IMR-90 (cell line): ENCODE data around the gene LIN37. TPM values are rescaled to one million over a fixed set of nuclear protein-coding genes. Genes with fewer than 3 reads are reported as not detected.
A peak's percentile ranks its signal among the peaks of the same experiment; 100 is the strongest.

Experiments used
- ATAC-seq: fragments of 200-7000 bp; cut with Tn5 transposase; 2 replicates; pipeline ENCODE4 v1.9.1; 2020; ENCODE audit warnings: low read depth, mild to moderate bottlenecking, moderate library complexity
- BruUV-seq: library from RNA; stranded (reverse); fragments of 400-500 nt; replicated peaks from 2 replicates; lab custom pipeline; 2021; lab: Mats Ljungman, UMichigan
- CTCF ChIA-PET: fragments of 300-600 bp; formaldehyde crosslinking; extraction: SDS; loops from one replicate; lab custom pipeline; 2021; ENCODE audit warnings: antibody characterized with exemption; lab: Yijun Ruan, JAX
- POLR2A ChIA-PET: fragments of 300-600 bp; sonication (Branson Sonifier 250); formaldehyde crosslinking; loops from one replicate; lab custom pipeline; 2022; ENCODE audit warnings: antibody characterized with exemption; ENCODE audit not compliant: unreplicated experiment; lab: Charles Lee
- DNase-seq: peaks from one replicate; pipeline ENCODE4 v3.0.0; 2013
- H2AFZ ChIP-seq: replicated peaks from 2 replicates; pipeline ENCODE3; 2013; ENCODE audit warnings: low read length, mild to moderate bottlenecking; ENCODE audit not compliant: poor library complexity
- H2AK5ac ChIP-seq: 2 replicates; pipeline ENCODE4 v1.6.1; 2013; ENCODE audit warnings: low read depth, low read length, inconsistent platforms
- H2AK9ac ChIP-seq: replicated peaks from 2 replicates; pipeline ENCODE3; 2013; ENCODE audit warnings: mild to moderate bottlenecking, low read depth, low read length, moderate library complexity; ENCODE audit not compliant: poor library complexity
- H2BK120ac ChIP-seq: 2 replicates; pipeline ENCODE4 v1.6.1; 2013; ENCODE audit warnings: low read depth, low read length, inconsistent platforms
- H2BK15ac ChIP-seq: 3 replicates; pipeline ENCODE4 v1.6.1; 2013; ENCODE audit warnings: low read depth, low read length, inconsistent platforms
- H2BK20ac ChIP-seq: 2 replicates; pipeline ENCODE4 v1.6.1; 2013; ENCODE audit warnings: low read depth, mild to moderate bottlenecking, inconsistent platforms, low read length, moderate library complexity
- H2BK5ac ChIP-seq: 2 replicates; pipeline ENCODE4 v1.6.1; 2013; ENCODE audit warnings: mild to moderate bottlenecking, low read depth, low read length, inconsistent platforms; ENCODE audit not compliant: poor library complexity, severe bottlenecking
- H3K14ac ChIP-seq: replicated peaks from 2 replicates; pipeline ENCODE4 v1.6.1; 2013; ENCODE audit warnings: low read depth, low read length, inconsistent platforms
- H3K18ac ChIP-seq: 2 replicates; pipeline ENCODE4 v1.6.1; 2013; ENCODE audit warnings: low read depth, low read length, control low read depth
- H3K23ac ChIP-seq: 2 replicates; pipeline ENCODE4 v1.6.1; 2013; ENCODE audit warnings: low read depth, low read length, inconsistent platforms
- H3K27ac ChIP-seq: 2 replicates; pipeline ENCODE4 v1.5.1; 2013; ENCODE audit warnings: mild to moderate bottlenecking, control low read depth, low read length; ENCODE audit not compliant: insufficient read depth
- H3K27me3 ChIP-seq: 2 replicates; pipeline ENCODE4 v1.6.1; 2013; ENCODE audit warnings: low read length; ENCODE audit not compliant: control insufficient read depth, insufficient read depth
- H3K36me3 ChIP-seq: 2 replicates; pipeline ENCODE4 v1.6.1; 2013; ENCODE audit warnings: low read length, mixed read lengths; ENCODE audit not compliant: control insufficient read depth, insufficient read depth
- H3K4ac ChIP-seq: 2 replicates; pipeline ENCODE4 v1.6.1; 2013; ENCODE audit warnings: low read depth, low read length, inconsistent platforms
- H3K4me1 ChIP-seq: 2 replicates; pipeline ENCODE4 v1.6.1; 2013; ENCODE audit warnings: low read length, mixed read lengths; ENCODE audit not compliant: control insufficient read depth, insufficient read depth
- H3K4me2 ChIP-seq: 2 replicates; pipeline ENCODE4 v1.6.1; 2013; ENCODE audit warnings: low read depth, mild to moderate bottlenecking, control low read depth, low read length, moderate library complexity
- H3K4me3 ChIP-seq: 2 replicates; pipeline ENCODE4 v1.5.1; 2013; ENCODE audit warnings: low read depth, mild to moderate bottlenecking, control low read depth, low read length, moderate library complexity; ENCODE audit not compliant: insufficient read depth
- H3K56ac ChIP-seq: 2 replicates; pipeline ENCODE4 v1.6.1; 2013; ENCODE audit warnings: low read length, inconsistent platforms; ENCODE audit not compliant: insufficient read depth; ENCODE audit errors: extremely low read depth
- H3K79me1 ChIP-seq, 2 experiments: 2 replicates each; pipeline ENCODE4 v1.6.1; 2013; ENCODE audit warnings: low read length in 2 of 2, inconsistent platforms in 1 of 2, low read depth in 1 of 2
- H3K9ac ChIP-seq: 2 replicates; pipeline ENCODE4 v1.6.1; 2013; ENCODE audit warnings: low read depth, low read length, control low read depth
- H3K9me1 ChIP-seq: 2 replicates; pipeline ENCODE4 v1.6.1; 2013; ENCODE audit warnings: low read length, inconsistent platforms; ENCODE audit not compliant: insufficient read depth
- H3K9me3 ChIP-seq: 2 replicates; pipeline ENCODE4 v1.6.1; 2013; ENCODE audit warnings: low read length; ENCODE audit not compliant: control insufficient read depth, insufficient read depth
- H4K20me1 ChIP-seq: 2 replicates; pipeline ENCODE4 v1.6.1; 2013; ENCODE audit warnings: low read length, inconsistent platforms; ENCODE audit not compliant: insufficient read depth
- H4K5ac ChIP-seq: 2 replicates; pipeline ENCODE4 v1.6.1; 2013; ENCODE audit warnings: mild to moderate bottlenecking, low read depth, low read length, control low read depth
- H4K8ac ChIP-seq, 2 experiments: 2 replicates each; pipeline ENCODE4 v1.6.1; 2013; ENCODE audit warnings: low read depth in 2 of 2, low read length in 2 of 2, control low read depth in 1 of 2, inconsistent platforms in 1 of 2
- H4K91ac ChIP-seq: 2 replicates; pipeline ENCODE4 v1.6.1; 2013; ENCODE audit warnings: low read depth, low read length, inconsistent platforms; ENCODE audit not compliant: insufficient read depth
- FOS ChIP-seq: fragments of 150-350 bp; IDR thresholded peaks from 2 replicates; pipeline ENCODE4 v1.6.1; 2016; ENCODE audit warnings: low read depth, low read length
- RAD21 ChIP-seq: IDR thresholded peaks from 2 replicates; pipeline ENCODE4 v1.6.1; 2012; ENCODE audit warnings: low read length, improper control_type of control experiment
- SMC3 ChIP-seq: fragments of 150-350 bp; IDR thresholded peaks from 2 replicates; pipeline ENCODE4 v1.6.1; 2016; ENCODE audit warnings: low read depth, mild to moderate bottlenecking, antibody characterized with exemption, low read length, moderate library complexity
- WGBS, 2 experiments: methylation state at CpG; one replicate each; pipeline versions ENCODE4 v1.1.5 to v1.1.7; 2013; ENCODE audit warnings: missing lambda C conversion rate in 2 of 2; ENCODE audit not compliant: insufficient read length in 1 of 2; ENCODE audit errors: extremely low coverage in 2 of 2; 5-methylcytosine and 5-hydroxymethylcytosine counted together
- dilution Hi-C: fragments of 300-500 bp; cut with HindIII; formaldehyde crosslinking; loops from one replicate; pipeline ENCODE4 v1.14.3; 2018; ENCODE audit warnings: low sequenced_read_pairs; ENCODE audit not compliant: unreplicated experiment
- in situ Hi-C: fragments of 300-500 bp; cut with MboI; formaldehyde crosslinking; loops from 3 replicates; pipeline ENCODE4 v1.14.3; 2019; ENCODE audit warnings: low sequenced_read_pairs, inconsistent platforms, mixed read lengths
- intact Hi-C: fragments of 100-400 bp; cut with micrococcal nuclease; formaldehyde crosslinking; loops from 2 replicates; pipeline ENCODE4 v1.10.0; 2022
- polyA plus RNA-seq, 3 experiments: library from polyadenylated mRNA; depleted of rRNA; stranded (reverse); fragments of >200 nt; gene quantifications; 2 replicates each; pipeline ENCODE4 v1.2.3, GENCODE V29; 2012; ENCODE audit warnings: low replicate concordance in 1 of 3
- total RNA-seq: library from RNA; depleted of rRNA; stranded (reverse); fragments of >200 nt; gene quantifications from 2 replicates; pipeline ENCODE4 v1.2.3, GENCODE V29; 2012

Gene LIN37
- total and polyA plus RNA-seq, 2 of the 4 experiments (the other 2 are of a cell fraction), result 12.7 to 23.1 TPM

GRCh38 chr19:35719402-35720162 is 28.8 kb upstream of the LIN37 start:
- peak overlapping the region; percentile 94 for H3K9ac ChIP-seq
- H3K4ac ChIP-seq, result no peak overlapping the region
- dilution Hi-C loops (no loop called here), intact Hi-C loops (no loop called here), in situ Hi-C loops (loop anchor here (5.0 kb wide), 1 partner anchor 172 kb away; the partner anchor contains the start of gene TMEM147)
- POLR2A ChIA-PET, result no interaction called here
- H4K91ac ChIP-seq, result no peak overlapping the region
- H3K4me1 ChIP-seq, result peaks cover 14% of the 10 kb centered on the region
- H3K27me3 ChIP-seq, result no peaks in the 10 kb centered on the region
- peaks cover 37% of the 10 kb centered on the region for H3K36me3 ChIP-seq
- no peak overlapping the region for H2BK15ac ChIP-seq
- BruUV-seq, result no TSS peak
- no peak overlapping the region for H4K8ac ChIP-seq
- H3K4me3 ChIP-seq, result no peak overlapping the region
- H3K9me1 ChIP-seq, result no peaks in the 10 kb centered on the region; the same call in 1 of the 2 replicates
- no peak overlapping the region for H3K14ac ChIP-seq
- H2AFZ ChIP-seq, result no peak overlapping the region
- H3K56ac ChIP-seq, result no peak overlapping the region; the same call in 1 of the 2 replicates
- H3K4me2 ChIP-seq, result peak overlapping the region; percentile 91
- H2AK5ac ChIP-seq, result no peak overlapping the region
- no peak overlapping the region for H3K18ac ChIP-seq
- DNase-seq, result no peak
- H2BK120ac ChIP-seq, result no peak overlapping the region
- CTCF ChIA-PET, result interaction anchor here (0.9 kb wide), 1 partner anchor 14 kb away, joined by 3 read pairs; no protein-coding TSS in a partner anchor
- no peak overlapping the region for H2BK5ac ChIP-seq
- peak overlapping the region; percentile 73 for H2AK9ac ChIP-seq
- TF ChIP-seq FOS (no peak), SMC3 (no peak), RAD21 (no peak)
- H3K23ac ChIP-seq, result peak overlapping the region; percentile 95; the same call in 1 of the 2 replicates
- H2BK20ac ChIP-seq, result no peak overlapping the region
- no peaks in the 10 kb centered on the region for H3K9me3 ChIP-seq
- H3K27ac ChIP-seq, result no peak overlapping the region
- no peak for ATAC-seq
- H4K5ac ChIP-seq, result no peak overlapping the region
- H4K20me1 ChIP-seq, result peaks cover 28% of the 10 kb centered on the region
- peaks cover 16 to 55% of the 10 kb centered on the region in 2 experiments; a peak in 3 of 4 replicates for H3K79me1 ChIP-seq
- WGBS, 2 experiments, result 92% methylated on average over 16 of the region's 32 CpGs; no CpG with 5 or more reads in 1 of the 2 experiments
